Superior temporal gyrus (tissue), 1 donor: Measurements from ENCODE around the gene VAT1L.
A peak's percentile ranks its signal among the peaks of the same experiment; 100 is the strongest.

Experiments used
- DNase-seq: peaks from one replicate; pipeline ENCODE4 v3.0.0-alpha.2; 2016; ENCODE audit errors: extremely low spot score

The VAT1L gene

GRCh38 chr16:77788181-77789084, at the start of gene VAT1L:
VAT1L (plus strand) TSS chr16:77788564; CDS start chr16:77788683, 119 bp downstream.
- DNase-seq = peak; percentile 58

- no peak for DNase-seq
These were observed 49.4 kb upstream of the VAT1L start for GRCh38 chr16:77738706-77739558.

- no peak for DNase-seq
These were observed 48.8 kb upstream of the VAT1L start for GRCh38 chr16:77739559-77739892.

GRCh38 chr16:77744141-77744540, 44.2 kb upstream of the VAT1L start:
- DNase-seq = no peak

- no peak for DNase-seq
These were observed 42.4 kb upstream of the VAT1L start for GRCh38 chr16:77745972-77746371.

- DNase-seq = no peak
These were observed 39.9 kb upstream of the VAT1L start for GRCh38 chr16:77748421-77749005.

GRCh38 chr16:77749415-77749814, 38.9 kb upstream of the VAT1L start:
- DNase-seq = no peak

GRCh38 chr16:77758046-77758445, 30.3 kb upstream of the VAT1L start:
- DNase-seq = peak; percentile 33

- no peak for DNase-seq
These were observed 29.9 kb upstream of the VAT1L start for GRCh38 chr16:77758508-77758907.

GRCh38 chr16:77759201-77759600, 29.2 kb upstream of the VAT1L start:
- no peak for DNase-seq

- DNase-seq = no peak
These were observed 28.5 kb upstream of the VAT1L start for GRCh38 chr16:77759821-77760220.

- DNase-seq = no peak
These were observed 27.6 kb upstream of the VAT1L start for GRCh38 chr16:77760800-77761199.

GRCh38 chr16:77761204-77761603, 27.2 kb upstream of the VAT1L start:
- no peak for DNase-seq

- no peak for DNase-seq
These were observed 26.1 kb upstream of the VAT1L start for GRCh38 chr16:77762262-77762661.

GRCh38 chr16:77763994-77764393, 24.4 kb upstream of the VAT1L start:
- no peak for DNase-seq

- DNase-seq = no peak
These were observed 21.2 kb upstream of the VAT1L start for GRCh38 chr16:77767211-77767610.

- DNase-seq = no peak
These were observed 20.5 kb upstream of the VAT1L start for GRCh38 chr16:77767826-77768225.

- DNase-seq = no peak
These were observed 12.2 kb upstream of the VAT1L start for GRCh38 chr16:77775911-77776909.

- DNase-seq = no peak
These were observed 10.6 kb upstream of the VAT1L start for GRCh38 chr16:77777745-77778144.

- no peak for DNase-seq
These were observed 8.0 kb upstream of the VAT1L start for GRCh38 chr16:77780378-77780837.

- no peak for DNase-seq
These were observed 7.3 kb upstream of the VAT1L start for GRCh38 chr16:77781091-77781490.
